Epithelial cell of umbilical artery (primary cell): ENCODE results near the gene ZIC1. TPM values are rescaled to one million over a fixed set of nuclear protein-coding genes. Genes with fewer than 3 reads are reported as not detected.

ENCODE experiments used
- total RNA-seq: library from RNA; depleted of rRNA; stranded (reverse); fragments of >200 nt; gene quantifications from 2 replicates; pipeline ENCODE4 v1.2.3, GENCODE V29; 2014

ZIC1 gene
- 0.61 and 0.97 TPM in 2 replicates for total RNA-seq

GRCh38 chr3:147409143-147410115, at the start of gene ZIC1:
TSS of gene ZIC1 (plus strand) at chr3:147409365. CDS start at chr3:147410113, 748 bp downstream.

DNA sequence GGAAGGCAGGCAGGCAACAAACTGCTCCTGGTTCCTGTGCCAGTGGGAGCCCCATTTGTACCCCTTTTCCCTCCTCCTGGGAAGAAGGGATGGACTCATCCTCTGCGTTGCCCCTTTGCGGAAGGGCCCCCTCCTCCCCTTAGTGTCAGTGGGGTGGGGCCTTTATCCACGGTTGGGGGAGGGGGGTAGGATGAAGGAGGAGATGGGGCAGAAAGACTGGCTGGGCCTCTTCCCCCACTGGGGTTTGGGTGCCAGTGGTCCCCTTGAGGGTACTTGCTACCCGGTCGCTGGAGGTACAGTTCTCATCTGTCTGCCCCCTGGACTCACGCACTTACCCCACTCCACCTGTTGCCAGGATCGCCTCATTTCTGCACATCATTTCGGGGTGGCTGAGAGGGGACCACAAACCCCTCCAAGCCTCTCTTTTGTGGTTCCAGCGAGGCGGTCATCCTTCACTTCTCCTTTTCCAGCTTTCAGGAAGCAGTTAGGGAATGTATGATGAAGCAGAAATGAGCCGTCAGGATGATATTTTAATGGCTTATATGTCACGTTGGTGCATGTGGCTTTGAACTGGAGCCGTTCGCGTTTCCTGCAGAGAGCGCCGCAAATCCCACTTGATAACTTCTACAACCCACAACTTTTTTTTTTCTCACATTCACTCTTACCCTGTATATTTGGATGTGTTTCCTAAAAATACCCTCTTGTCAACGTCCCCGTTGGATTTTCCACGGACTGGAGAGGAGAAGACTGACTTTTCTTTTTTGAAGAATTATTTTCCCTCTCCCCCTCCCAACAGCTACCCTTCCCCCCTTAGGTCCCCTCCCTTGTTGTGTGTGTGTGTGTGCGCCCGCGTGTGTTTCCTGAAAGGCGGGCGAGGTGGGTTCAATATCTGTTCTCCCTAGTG, 2.9 kb upstream of the ZIC1 start, which contains the start of gene ZIC4:
Gene ZIC4 (minus strand): TSS at position 516 of the 904 bp plus-strand sequence. CDS start 3,746 bp downstream, outside the sequence.

Other genes starting within 250 kb of the ZIC1 start
- 0.65 and 0.91 TPM in 2 replicates for gene ZIC4, start 2.8 kb upstream of the ZIC1 start, total RNA-seq